GM21576 (cell line): ENCODE measurements around the gene UBE2E2.
A peak's percentile ranks its signal among the peaks of the same experiment; 100 is the strongest.

Experiments used
- ATAC-seq: cut with Tn5 transposase; IDR thresholded peaks from one replicate; pipeline ENCODE4 v1.9.1; 2021; ENCODE audit warnings: mild to moderate bottlenecking, moderate library complexity; ENCODE audit not compliant: unreplicated experiment

The UBE2E2 gene

DNA sequence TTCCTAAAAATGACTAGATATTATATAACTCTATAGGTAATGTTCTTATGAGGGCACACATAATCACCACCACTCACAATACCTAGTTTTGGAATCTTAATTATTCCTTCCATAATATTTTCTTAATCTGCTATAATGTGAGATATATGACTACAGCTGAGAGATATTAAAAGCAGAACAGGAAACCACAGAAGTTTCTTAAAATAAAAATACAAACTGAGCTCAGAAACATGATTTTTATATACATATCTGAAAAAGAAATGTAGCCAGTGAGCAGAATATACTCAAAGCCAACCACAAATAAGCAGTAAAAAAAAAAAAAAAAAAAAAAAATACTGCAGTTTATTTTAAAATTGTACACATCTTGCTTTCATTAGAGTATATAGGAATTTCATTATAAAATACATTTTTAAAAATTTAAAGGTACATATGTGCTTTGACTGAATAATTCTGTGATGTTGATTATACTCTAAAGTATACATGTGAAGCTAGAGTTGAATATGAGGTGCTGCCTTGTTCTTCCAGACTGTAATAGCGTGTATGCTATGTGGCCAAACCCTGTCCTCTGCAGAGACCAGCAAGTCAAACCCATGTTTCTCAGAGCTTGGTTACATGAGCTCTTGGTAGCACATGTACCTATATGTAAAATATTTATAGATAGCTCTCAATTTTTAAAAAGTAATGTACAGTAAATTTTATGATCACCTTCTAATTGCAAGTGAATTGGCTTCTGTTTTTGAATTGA is 175.0 kb downstream of the UBE2E2 start:
- peak; percentile 57 for ATAC-seq

DNA sequence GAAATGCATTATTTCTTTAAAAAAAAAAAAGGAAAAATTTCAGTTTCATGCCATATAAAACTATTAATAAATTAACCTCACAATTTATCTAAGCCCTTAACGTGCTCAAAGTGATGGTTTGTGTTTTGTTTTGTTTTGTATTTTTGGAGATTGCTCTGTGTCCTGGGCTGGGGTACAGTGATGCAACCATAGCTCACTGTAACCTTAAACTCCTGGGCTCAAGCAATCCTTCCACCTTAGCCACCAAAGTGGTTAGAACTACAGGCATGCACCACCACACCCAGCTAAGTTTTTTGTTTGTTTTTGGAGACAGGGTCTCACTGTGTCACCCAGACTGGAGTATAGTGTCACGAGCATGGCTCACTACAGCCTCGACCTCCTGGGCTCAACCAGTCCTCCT is 180.7 kb downstream of the UBE2E2 start:
- no peak for ATAC-seq

DNA sequence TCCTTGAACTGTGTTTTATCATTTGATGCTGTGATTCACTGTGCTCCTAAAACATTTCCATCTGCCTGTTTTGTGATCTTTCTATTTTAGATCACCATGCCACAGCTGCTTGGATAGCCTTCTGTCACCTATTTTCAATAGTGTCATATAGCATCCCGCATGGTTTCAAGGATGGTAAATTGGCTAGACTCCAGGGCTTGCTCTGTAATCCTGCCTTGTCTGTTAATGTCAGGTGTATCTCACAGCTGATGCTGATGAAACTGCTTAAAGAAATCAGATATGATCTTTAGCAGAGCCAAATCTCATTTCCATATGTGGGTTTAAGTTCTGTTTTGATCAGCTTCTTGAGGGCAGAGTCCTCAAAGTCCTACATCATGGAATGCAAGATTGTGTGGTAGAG is 182.2 kb downstream of the UBE2E2 start:
- ATAC-seq, result no peak

DNA sequence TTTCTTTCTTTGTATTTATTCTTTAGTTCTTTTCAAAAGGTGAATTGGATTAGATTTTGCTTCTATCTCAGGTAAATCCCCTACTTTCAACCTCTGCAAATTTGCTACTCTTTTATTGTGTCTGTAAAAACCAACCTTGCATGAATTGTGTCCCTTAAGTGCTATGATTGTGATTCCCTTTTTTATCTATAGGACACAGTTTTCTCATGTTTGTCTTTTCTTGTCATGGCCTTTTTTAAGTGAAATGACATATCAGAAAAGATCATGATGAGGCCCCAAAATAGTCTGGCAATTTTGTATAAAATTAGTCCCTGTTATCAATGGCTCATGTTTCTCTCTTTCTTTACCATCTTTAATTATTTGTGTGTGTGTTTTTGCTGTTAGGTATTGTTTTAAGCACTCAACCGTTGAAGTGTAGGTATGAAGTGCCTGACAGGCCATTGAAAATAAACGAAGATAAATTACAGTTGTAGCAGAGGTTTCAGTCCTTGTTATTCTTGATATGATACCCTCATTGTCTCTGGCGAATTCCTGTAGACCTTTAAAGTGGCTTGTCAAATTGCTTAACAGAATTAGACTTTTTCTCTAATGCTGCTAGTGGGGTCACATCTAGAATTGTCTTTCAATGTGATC is 184.3 kb downstream of the UBE2E2 start:
- ATAC-seq, result no peak

DNA sequence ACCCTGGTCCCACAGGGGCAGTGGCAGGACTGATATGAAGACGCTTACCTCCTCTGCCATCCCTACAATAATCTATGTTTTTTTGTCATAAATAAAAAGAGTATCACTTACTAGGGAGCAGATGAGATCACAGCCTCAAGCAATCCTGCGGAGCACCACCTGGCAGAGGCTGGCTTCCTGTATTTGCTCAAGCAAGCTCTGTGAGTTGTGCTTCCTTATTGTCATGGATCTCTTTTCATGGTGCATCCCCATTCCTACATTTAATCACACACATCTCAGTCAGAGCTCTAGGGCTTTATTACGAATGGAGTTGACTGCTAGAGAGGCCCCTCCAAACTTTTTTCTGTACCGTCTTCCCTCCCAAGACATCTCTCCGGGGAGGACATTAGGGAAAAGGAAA is 186.0 kb downstream of the UBE2E2 start:
- ATAC-seq, result no peak

DNA sequence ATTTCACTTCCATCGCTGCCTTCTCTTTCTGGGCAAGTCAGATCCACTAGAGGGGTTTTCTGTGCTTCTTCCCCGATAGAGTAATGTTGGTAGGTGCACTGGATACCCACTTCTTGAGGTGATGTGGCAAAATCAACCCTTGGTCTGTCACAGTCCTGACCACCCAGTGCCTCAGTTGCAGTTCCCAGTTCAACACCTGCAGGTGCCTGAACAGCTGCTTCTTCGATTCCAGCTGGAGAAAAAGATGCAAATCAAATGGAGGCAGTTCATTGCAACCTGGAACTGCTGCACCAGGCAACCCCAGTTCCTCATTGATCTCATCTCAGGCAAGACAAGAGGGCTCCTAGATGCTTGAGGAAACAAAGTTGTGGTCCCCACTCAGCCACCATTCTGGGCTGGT is 186.6 kb downstream of the UBE2E2 start:
- peak; percentile 66 for ATAC-seq

DNA sequence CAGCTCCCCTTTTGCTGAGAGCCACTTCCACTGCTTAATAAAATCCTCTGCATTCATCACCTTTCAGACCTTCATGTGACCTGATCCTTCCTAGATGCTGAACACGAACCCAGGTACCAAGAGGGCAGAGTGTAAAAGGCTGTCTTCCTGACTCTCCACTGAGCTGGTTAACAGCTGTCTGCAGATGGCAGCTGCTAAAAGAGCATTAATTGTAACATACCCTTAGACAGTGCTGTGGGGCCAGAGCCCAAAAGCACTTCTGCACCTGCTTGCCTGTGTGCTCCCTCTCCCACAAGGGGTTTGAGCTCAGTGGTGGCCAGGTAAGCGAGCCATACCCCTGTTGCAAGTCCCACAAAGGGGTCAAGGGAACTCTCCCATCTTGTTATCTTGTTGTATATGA is 187.3 kb downstream of the UBE2E2 start:
- no peak for ATAC-seq

DNA sequence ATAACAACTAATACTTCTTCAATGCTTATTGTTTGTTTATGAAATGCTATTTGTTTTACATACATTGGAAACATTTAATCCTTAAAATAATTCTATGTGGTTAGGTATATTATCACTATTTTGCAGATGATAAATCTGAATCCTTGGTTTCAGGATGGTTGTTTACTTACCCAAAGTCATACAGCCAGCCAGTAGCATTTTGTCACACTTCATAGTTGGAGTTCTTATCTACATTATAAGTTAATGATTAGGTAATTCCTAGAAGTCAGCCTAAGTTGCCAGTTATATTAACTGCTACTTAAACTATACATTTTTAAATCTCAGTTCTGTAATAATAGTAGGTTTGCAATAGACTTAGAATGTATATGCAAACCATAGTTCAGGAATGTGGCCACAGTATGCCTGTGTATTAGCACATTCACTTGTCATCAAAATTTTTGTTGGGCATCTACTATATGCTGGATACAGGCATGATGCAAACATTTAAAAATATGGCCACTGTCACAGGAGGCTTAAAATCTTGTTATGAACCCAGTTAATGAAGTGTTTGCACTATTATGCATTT is 187.9 kb downstream of the UBE2E2 start:
- no peak for ATAC-seq

DNA sequence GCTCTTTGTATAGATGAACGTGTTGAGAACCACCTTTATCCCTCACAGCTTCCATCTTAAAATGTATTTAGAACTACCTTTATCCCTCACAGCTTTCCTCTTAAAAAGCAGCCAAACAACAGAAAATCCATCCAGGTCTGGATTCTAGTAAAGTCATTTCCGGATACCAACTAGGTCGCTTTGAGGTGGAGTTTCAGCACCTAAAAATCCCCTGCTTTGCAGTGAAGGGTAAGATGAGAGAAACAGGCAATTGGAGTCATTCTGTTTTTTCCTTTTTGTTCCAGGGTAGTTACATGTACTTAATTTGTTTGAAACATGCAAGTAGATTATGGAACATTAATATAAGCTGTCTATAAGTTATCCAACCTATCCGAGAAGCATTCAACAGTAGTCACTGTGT is 192.0 kb downstream of the UBE2E2 start:
- no peak for ATAC-seq

DNA sequence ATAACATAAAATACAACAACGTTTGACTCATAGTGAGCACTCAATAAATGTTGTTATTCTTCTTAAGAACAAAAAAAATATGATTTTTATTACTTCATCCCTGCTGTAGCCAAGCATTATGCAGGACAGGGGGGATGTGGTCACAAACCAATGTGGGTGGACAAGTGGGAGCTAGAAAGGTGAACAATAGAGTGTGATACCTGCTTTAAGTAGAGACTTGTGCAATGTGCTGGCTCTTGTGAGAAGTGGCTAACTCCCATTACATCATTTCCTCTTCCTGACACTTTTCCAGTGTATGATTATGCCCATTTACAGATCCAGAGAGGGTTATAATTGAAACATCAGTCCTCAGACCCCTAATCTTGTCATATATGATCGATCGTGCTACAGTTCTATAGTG is 193.6 kb downstream of the UBE2E2 start:
- no peak for ATAC-seq

DNA sequence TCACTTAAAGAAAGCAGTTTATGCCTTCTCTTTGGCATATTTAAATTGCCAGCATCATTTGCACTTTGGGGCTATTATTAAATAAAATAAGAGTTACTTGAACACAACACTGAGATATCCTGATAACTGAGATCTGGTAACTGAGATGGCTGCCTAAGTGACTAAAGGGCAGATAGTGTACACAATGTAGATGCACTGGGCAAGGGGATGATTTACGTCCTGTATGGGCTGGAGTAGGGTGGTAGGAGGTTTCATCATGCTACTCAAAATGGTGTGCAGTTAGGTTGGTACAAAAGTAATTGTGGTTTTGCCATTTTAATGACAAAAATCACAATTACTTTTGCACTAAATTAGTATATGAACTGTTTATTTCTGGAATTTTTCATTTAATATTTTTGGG is 196.1 kb downstream of the UBE2E2 start:
- no peak for ATAC-seq

DNA sequence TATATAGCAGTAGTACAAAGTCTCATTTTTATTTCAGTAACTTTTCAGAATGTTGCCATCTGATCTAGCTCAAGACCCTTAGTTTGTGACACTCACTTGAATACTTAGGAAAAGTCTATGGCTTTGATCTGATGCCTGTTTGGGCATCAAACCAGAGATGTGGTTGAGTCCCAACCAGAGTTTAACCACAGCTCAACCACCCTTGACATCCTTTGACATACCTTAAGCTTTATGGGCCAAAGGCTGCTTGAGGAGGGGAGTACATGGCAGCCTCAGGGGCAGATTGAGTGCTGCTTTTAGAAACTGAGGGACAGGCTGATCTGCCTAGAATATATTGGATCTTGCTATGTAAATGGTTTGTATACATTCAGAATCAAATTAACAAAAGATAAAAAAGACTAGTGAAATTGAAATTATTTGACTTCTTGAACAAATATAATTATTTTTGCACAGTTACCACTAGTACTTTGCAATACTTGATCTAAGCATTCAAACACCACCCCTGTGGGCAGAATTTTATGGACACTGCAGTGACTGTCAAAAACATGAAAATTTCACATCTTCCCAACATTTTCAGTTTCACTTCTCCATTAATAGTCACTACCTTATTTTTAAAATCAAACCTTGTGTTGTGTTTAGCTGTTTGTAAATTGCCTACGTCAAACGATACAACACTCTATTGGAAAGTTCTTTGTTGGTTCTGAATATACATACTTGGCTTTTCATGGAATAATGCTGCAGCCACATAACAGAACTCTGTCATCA is 199.8 kb downstream of the UBE2E2 start:
- no peak for ATAC-seq

DNA sequence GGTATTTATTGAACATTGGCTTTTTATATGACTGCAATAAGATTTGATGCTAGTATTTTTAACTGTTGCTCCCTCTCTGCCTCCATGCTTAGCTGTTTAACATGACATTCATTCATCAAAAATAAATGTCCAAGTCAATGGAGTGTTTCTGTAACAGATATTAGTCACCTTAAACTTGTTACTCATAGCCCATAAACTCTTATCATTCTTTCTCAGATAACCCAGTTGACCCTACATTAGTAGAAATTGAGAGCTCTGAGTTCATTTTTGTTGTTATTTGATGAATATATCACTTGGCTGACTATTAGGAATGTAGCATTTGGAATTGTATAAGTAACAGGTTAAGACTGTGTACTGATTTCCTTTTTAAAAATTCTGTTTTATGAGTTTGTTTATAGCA is 201.1 kb downstream of the UBE2E2 start:
- ATAC-seq, result no peak

DNA sequence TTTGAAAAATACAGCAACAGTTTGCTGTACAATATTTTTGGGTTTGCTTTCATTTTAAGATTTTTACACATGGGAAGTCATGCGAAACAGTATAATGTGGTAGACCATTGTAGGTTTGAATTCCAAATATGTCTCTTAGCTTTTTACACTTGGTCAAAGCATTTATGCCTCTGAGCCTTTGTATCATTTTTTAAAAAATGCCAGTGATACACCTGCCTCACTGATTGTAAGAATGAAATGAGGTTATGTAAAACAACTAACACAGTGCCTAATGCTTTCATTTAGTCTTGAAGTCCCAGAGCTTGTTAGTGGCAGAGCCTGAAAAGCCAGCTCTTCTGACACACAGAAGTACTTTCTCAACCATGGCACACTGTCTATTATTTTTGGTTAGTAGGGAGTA is 202.0 kb downstream of the UBE2E2 start:
- peak; percentile 48 for ATAC-seq

DNA sequence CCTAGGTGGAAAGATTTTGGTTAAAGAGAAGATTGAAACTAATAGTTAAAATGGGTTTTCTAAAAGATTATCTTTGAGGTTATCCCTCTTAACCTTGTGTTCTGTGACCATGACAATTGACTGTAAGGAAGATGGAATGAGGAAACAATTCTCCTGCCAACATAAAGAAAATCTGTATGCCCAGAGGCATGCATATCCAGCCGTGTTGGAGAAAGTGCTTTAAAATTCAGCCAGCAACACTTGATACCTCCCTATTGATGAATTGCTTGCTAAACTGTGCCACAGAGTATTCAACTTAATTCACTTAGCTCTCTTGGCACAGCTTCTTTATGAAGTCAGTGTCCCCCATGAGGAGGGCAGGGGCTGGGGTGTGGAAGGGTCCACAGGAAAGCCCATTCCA is 203.5 kb downstream of the UBE2E2 start:
- ATAC-seq, result no peak

DNA sequence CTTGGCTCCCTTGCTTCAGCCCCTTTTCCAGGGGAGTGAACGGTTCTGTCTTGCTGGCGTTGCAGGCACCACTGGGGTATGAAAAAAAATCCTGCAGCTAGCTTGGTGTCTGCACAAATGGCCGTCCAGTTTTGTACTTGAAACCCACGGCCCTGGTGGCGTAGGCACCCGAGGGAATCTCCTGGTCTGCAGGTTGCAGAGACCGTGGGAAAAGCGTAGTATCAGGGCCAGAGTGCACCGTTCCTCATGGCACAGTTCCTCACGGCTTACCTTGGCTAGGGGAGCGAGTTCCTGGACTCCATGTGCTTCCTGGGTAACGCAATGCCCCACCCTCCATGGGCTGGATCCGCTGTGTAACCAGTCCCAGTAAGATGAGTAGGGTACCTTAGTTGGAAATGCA is 214.9 kb downstream of the UBE2E2 start:
- ATAC-seq, result no peak

DNA sequence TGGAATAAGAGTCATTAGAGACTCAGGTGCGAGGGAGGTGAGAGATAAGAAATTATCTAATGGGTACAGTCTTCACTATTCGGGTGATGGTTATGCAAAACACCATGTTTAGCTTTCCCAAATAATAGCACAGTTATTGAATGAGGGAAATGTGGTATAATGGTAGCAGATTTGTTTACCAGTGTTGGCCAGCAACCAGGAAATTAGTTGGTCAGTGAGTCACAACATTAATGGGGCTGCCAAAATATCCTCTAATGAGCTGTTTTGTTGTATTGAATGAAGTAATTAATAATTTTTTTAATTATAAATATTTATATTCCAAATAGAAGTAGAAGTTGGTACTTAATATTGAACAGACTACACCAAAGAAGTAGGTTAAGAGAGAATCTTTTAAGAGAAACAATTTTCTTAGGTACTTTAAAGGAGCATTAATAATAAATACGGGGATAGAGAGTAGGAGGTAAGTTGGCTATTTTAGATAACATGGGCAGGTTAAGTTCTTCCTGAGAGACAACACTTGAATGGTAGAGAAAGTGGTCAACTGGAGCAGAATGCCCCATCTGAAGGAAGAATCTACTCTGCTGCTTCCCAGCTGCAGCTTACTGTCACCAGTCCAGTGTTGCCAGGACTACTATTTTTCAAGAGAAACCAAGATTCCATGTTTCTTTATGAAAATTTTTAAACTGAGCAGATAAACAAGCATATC is 218.8 kb downstream of the UBE2E2 start:
- peak; percentile 36 for ATAC-seq

DNA sequence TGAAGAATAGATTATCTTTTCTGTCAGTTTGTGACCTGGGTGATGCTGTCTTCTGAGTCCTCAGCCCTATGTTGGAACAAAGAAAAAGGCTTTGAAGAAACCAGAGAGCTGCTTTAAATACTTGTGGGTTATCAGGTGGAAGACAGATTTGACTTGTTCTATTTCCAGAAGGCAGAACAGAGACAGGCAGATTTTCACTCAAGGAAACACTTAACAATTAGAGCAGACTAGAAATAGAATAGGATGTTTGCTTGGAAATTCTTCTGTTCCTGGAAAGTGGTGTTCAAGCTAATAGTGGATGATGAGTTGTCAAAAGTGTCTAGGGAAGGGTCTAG is 219.4 kb downstream of the UBE2E2 start:
- peak; percentile 70 for ATAC-seq

DNA sequence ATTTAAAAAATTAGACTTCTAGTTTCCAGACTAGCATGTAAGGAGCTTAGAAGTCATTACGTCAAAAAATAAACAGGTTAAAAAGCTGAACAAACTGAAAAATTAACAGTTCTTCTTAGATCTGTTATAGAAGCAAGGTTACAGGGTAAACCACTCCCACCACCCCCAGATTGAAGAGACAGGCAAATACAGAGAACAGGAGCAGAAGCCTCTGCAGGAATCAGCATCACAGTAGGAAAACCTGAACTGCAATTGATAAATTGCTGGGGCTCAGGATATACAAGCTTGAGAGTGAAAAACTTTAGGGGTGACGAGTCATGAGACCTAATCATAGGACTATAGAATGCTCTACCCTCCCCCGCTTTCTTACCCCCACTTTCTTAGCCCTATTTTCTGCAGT is 222.3 kb downstream of the UBE2E2 start:
- no peak for ATAC-seq

DNA sequence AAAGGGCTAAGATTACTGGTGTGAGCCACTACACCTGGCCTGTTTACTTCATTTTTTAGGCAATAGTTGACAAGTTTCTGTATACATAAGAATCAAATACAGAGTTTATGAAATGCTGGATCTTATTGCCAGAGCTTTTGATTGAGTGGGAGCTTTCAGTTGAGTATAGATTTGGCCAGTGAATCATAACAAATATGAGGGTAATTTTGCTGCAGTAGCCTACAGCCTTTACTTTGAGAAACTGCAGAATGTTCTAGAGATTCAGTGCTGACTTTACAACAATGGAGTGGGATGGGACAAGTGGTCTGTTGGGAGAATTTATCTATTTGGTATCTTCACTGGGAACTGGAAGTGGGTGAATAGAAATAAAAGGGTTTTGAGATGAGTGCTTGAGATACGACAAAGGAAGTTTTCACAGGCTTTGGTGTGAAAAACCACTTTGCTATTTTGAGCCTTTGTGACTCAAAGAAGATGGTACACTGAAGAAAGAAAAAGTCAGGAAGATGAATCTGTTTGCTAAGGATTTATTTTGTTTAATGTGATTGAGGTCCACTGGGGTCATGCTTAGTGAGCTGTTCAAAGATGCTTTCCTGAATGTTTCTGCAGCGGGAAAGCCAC is 227.8 kb downstream of the UBE2E2 start:
- no peak for ATAC-seq

DNA sequence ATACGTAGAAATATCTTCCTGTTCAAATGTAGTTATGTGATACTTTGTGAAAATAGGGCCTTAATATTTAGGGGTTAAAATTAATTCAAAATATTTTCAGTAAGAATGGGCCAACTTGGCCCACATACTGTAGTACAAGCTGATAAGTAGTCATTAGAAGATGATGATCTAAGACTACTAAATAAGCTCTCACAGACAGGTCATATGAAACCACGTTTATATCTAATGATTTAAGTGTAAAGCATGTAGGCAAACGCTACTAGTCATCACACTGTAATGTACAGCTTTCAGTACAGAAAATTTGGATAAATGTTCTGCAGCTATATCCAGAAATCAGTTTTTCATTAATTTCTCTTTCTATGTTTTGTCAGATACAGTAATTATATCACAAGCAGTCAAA is 228.6 kb downstream of the UBE2E2 start:
- no peak for ATAC-seq
